ENCODE results near the gene KMT2C. TPM values are rescaled to one million over a fixed set of nuclear protein-coding genes. Genes with fewer than 3 reads are reported as not detected.
"Not testable (repeated sequence)": the region's sequence is repeated elsewhere in the genome, so short reads cannot be mapped to it uniquely, and the experiment has no call there.

The KMT2C gene
- total and polyA plus RNA-seq, 10 of the 15 experiments (the other 5 are each of a cell fraction or from before 2014, with no cell fraction given): 3.3 to 45.2 (median 19.2) TPM

DNA sequence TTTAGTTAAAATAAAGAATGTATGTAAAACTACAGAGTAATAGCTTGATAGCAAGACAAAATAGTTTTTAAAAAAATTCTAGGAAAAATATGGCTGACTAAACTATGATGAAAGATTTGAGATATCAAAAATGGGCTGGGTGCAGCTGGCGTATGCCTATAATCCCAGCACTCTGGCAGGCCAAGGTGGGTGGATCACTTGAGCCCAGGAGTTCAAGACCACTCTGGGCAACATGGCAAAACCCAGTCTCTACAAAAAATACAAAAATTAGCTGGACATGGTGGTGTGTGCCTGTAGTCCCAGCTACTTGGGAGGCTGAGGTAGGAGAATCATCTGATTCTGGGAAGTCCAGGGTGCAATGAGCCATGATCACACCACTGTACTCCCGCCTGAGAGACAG is 29.8 kb downstream of the KMT2C start:
- H3K27ac ChIP-seq (ENCODE audit: control insufficient read depth, insufficient read depth); H2AFZ ChIP-seq (ENCODE audit: control insufficient read depth, low read depth, low read length); H3K36me3 ChIP-seq (ENCODE audit: control insufficient read depth in 2 of 2, insufficient read depth in 2 of 2, low read length in 1 of 2); H3K4me3 ChIP-seq; H3K4me2 ChIP-seq (ENCODE audit: control insufficient read depth, insufficient read depth); in situ Hi-C loops (cut with MboI); H3K9me3 ChIP-seq (replicated peaks; ENCODE audit: control insufficient read depth, insufficient read depth, low read length); POLR2A ChIA-PET; H3K9ac ChIP-seq (ENCODE audit: control insufficient read depth, insufficient read depth, low read length); H4K20me1 ChIP-seq (ENCODE audit: control insufficient read depth, insufficient read depth); RAD21 ChIA-PET (ENCODE audit: unreplicated experiment); FAIRE-seq; ATAC-seq; BruUV-seq (replicated peaks); intact Hi-C loops (cut with micrococcal nuclease; ENCODE audit: unreplicated experiment); DNase-seq (ENCODE audit: low read depth, low spot score); H3K27me3 ChIP-seq (replicated peaks in 1 of 2; ENCODE audit: control insufficient read depth in 2 of 2, insufficient read depth in 2 of 2, low read length in 1 of 2); H3K4me1 ChIP-seq (ENCODE audit: control insufficient read depth, insufficient read depth, low read length): not testable (repeated sequence)
- WGBS (ENCODE audit: insufficient coverage, insufficient replicate concordance, low lambda C conversion rate, missing lambda C conversion rate): 23% methylated on average over 2 of the region's 2 CpGs
- ChIA-PET SMC1A (ENCODE audit: uncharacterized antibody, unreplicated experiment) (interaction anchor here (0.6 to 1.2 kb wide), 3 partner anchors 18 to 228 kb away, joined by 3 to 4 read pairs (median 3); no protein-coding TSS in a partner anchor), CTCF (interaction anchor here (0.5 kb wide), 1 partner anchor 23 kb away, joined by 4 read pairs; no protein-coding TSS in a partner anchor)
- H3K79me2 ChIP-seq (ENCODE audit: control insufficient read depth, insufficient read depth, low read length): peaks cover 34% of the 10 kb centered on the region

DNA sequence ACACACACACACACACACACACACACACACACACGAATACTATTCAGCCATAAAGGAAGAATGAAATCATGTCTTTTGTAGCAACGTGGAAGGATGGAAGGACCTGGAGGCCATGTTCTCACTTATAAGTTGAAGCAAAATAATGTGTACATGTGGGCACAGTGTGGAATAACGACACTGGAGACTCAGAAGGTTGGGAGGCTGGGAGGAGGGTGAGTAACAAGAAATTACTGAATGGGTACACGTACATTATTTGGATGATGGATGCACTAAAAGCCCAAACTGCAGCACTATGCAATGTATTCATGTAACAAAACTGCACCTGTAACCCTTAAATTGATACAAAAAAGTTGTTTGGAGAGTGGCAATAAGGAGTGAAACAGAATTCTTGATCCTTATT is 32.1 kb downstream of the KMT2C start:
- no peak for ATAC-seq
- CTCF ChIA-PET: no interaction called here
- 20% methylated on average over 4 of the region's 4 CpGs for WGBS (ENCODE audit: insufficient coverage, insufficient replicate concordance, low lambda C conversion rate, missing lambda C conversion rate)
- Histone ChIP-seq H2AFZ (ENCODE audit: control insufficient read depth, low read depth, low read length) (no peak overlapping the region), H3K4me1 (ENCODE audit: control insufficient read depth, insufficient read depth, low read length) (no peaks in the 10 kb centered on the region), H3K4me3 (no peak overlapping the region), H3K4me2 (ENCODE audit: control insufficient read depth, insufficient read depth) (no peak overlapping the region), H4K20me1 (ENCODE audit: control insufficient read depth, insufficient read depth) (no peaks in the 10 kb centered on the region), H3K79me2 (ENCODE audit: control insufficient read depth, insufficient read depth, low read length) (peaks cover 42% of the 10 kb centered on the region), H3K9me3 (replicated peaks; ENCODE audit: control insufficient read depth, insufficient read depth, low read length) (no peaks in the 10 kb centered on the region; the same call in 2 of the 3 replicates), H3K36me3 (ENCODE audit: control insufficient read depth in 2 of 2, insufficient read depth in 2 of 2, low read length in 1 of 2) (no peaks in the 10 kb centered on the region), H3K27ac (ENCODE audit: control insufficient read depth, insufficient read depth) (no peak overlapping the region), H3K9ac (ENCODE audit: control insufficient read depth, insufficient read depth, low read length) (no peak overlapping the region), H3K27me3 (replicated peaks in 1 of 2; ENCODE audit: control insufficient read depth in 2 of 2, insufficient read depth in 2 of 2, low read length in 1 of 2) (no peaks in the 10 kb centered on the region)
- POLR2A ChIA-PET: no interaction called here
- intact Hi-C loops (cut with micrococcal nuclease; ENCODE audit: unreplicated experiment): no loop called here
- no peak for DNase-seq (ENCODE audit: low read depth, low spot score)
- RAD21 ChIA-PET (ENCODE audit: unreplicated experiment): no interaction called here
- in situ Hi-C loops (cut with MboI): no loop called here
- SMC1A ChIA-PET (ENCODE audit: uncharacterized antibody, unreplicated experiment): no interaction called here
- BruUV-seq (replicated peaks): no TSS peak
- FAIRE-seq: no peak
- TF ChIP-seq CEBPB (IDR thresholded peaks at IDR 0.05; ENCODE audit: borderline replicate concordance in 1 of 2, low read depth in 2 of 2, low read length in 2 of 2) (no peak), TAF1 (IDR thresholded peaks at IDR 0.05; ENCODE audit: borderline replicate concordance, low read depth, low read length) (no peak), RUNX3 (IDR thresholded peaks at IDR 0.05; ENCODE audit: low read length) (no peak), ZNF384 (IDR thresholded peaks at IDR 0.05; ENCODE audit: borderline replicate concordance, low read depth, low read length) (no peak), CHD2 (IDR thresholded peaks at IDR 0.05; ENCODE audit: borderline replicate concordance, low read depth, low read length) (no peak), TCF7 (IDR thresholded peaks at IDR 0.05; ENCODE audit: borderline replicate concordance) (no peak)
- TF ChIP-seq, protein P1, sequence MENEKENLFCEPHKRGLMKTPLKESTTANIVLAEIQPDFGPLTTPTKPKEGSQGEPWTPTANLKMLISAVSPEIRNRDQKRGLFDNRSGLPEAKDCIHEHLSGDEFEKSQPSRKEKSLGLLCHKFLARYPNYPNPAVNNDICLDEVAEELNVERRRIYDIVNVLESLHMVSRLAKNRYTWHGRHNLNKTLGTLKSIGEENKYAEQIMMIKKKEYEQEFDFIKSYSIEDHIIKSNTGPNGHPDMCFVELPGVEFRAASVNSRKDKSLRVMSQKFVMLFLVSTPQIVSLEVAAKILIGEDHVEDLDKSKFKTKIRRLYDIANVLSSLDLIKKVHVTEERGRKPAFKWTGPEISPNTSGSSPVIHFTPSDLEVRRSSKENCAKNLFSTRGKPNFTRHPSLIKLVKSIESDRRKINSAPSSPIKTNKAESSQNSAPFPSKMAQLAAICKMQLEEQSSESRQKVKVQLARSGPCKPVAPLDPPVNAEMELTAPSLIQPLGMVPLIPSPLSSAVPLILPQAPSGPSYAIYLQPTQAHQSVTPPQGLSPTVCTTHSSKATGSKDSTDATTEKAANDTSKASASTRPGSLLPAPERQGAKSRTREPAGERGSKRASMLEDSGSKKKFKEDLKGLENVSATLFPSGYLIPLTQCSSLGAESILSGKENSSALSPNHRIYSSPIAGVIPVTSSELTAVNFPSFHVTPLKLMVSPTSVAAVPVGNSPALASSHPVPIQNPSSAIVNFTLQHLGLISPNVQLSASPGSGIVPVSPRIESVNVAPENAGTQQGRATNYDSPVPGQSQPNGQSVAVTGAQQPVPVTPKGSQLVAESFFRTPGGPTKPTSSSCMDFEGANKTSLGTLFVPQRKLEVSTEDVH (IDR thresholded peaks at IDR 0.05; ENCODE audit: low read depth, partially characterized antibody): no peak
- TF ChIP-seq, protein P2, sequence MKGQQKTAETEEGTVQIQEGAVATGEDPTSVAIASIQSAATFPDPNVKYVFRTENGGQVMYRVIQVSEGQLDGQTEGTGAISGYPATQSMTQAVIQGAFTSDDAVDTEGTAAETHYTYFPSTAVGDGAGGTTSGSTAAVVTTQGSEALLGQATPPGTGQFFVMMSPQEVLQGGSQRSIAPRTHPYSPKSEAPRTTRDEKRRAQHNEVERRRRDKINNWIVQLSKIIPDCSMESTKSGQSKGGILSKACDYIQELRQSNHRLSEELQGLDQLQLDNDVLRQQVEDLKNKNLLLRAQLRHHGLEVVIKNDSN (IDR thresholded peaks at IDR 0.05; ENCODE audit: borderline replicate concordance, extremely low read length, insufficient read depth, low read depth, low read length): no peak
- TF ChIP-seq, protein P3, sequence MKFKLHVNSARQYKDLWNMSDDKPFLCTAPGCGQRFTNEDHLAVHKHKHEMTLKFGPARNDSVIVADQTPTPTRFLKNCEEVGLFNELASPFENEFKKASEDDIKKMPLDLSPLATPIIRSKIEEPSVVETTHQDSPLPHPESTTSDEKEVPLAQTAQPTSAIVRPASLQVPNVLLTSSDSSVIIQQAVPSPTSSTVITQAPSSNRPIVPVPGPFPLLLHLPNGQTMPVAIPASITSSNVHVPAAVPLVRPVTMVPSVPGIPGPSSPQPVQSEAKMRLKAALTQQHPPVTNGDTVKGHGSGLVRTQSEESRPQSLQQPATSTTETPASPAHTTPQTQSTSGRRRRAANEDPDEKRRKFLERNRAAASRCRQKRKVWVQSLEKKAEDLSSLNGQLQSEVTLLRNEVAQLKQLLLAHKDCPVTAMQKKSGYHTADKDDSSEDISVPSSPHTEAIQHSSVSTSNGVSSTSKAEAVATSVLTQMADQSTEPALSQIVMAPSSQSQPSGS (IDR thresholded peaks at IDR 0.05; ENCODE audit: low read length): no peak

Data from GM12878 (cell line).